WTC11 (cell line): ENCODE data around the gene SELENON. TPM values are rescaled to one million over a fixed set of nuclear protein-coding genes. Genes with fewer than 3 reads are reported as not detected.

Experiments used
- ATAC-seq: fragments of 200-7000 bp; cut with Tn5 transposase; 2 replicates; pipeline ENCODE4 v1.10.0; 2021; ENCODE audit warnings: mild to moderate bottlenecking, moderate library complexity
- CTCF ChIA-PET: fragments of 300-600 bp; sonication (Branson Sonifier 250); formaldehyde crosslinking; loops from one replicate; lab custom pipeline; 2021; ENCODE audit warnings: antibody characterized with exemption; lab: Charles Lee
- POLR2A ChIA-PET: fragments of 350-600 bp; sonication (Branson Sonifier 250); formaldehyde crosslinking; loops from one replicate; lab custom pipeline; 2021; ENCODE audit warnings: antibody characterized with exemption; lab: Charles Lee
- DNase-seq: peaks from one replicate; pipeline ENCODE4 v3.0.0; 2021; ENCODE audit warnings: low spot score
- H3K27ac Mint-ChIP-seq: 2 replicates; pipeline ENCODE4 v1.8.0; 2021; ENCODE audit warnings: mixed read lengths
- H3K27me3 Mint-ChIP-seq: 2 replicates; pipeline ENCODE4 v1.8.0; 2021; ENCODE audit warnings: low read depth, mild to moderate bottlenecking, moderate library complexity, mixed read lengths
- H3K36me3 Mint-ChIP-seq: 2 replicates; pipeline ENCODE4 v1.8.0; 2021; ENCODE audit warnings: mixed read lengths
- H3K4me1 Mint-ChIP-seq: 2 replicates; pipeline ENCODE4 v1.8.0; 2022; ENCODE audit warnings: mixed read lengths
- H3K4me3 Mint-ChIP-seq: 2 replicates; pipeline ENCODE4 v1.8.0; 2021; ENCODE audit warnings: mild to moderate bottlenecking, moderate library complexity, mixed read lengths
- H3K9me3 Mint-ChIP-seq: 2 replicates; pipeline ENCODE4 v1.8.0; 2021; ENCODE audit warnings: mixed read lengths
- CREB1 ChIP-seq: sonication (generic); formaldehyde crosslinking; IDR thresholded peaks from 2 replicates; pipeline ENCODE4 v1.8.0; 2023; ENCODE audit warnings: mild to moderate bottlenecking, missing genetic modification reagents
- ELF4 ChIP-seq: sonication (generic); formaldehyde crosslinking; IDR thresholded peaks from 2 replicates; pipeline ENCODE4 v1.8.1; 2022; ENCODE audit warnings: low read depth, mild to moderate bottlenecking, moderate library complexity, missing genetic modification reagents
- JAZF1 ChIP-seq: fragments of 250-450 bp; sonication (Bioruptor Pico); IDR thresholded peaks from 2 replicates; pipeline ENCODE4 v1.9.0; 2021; ENCODE audit warnings: moderate library complexity, mild to moderate bottlenecking, inconsistent platforms
- KAT7 ChIP-seq: sonication (generic); formaldehyde crosslinking; IDR thresholded peaks from 2 replicates; pipeline ENCODE4 v1.8.1; 2023; ENCODE audit warnings: missing genetic modification reagents, mild to moderate bottlenecking, borderline replicate concordance
- OVOL2 ChIP-seq: fragments of 250-450 bp; sonication (Bioruptor Pico); IDR thresholded peaks from 2 replicates; pipeline ENCODE4 v1.9.0; 2021; ENCODE audit warnings: mild to moderate bottlenecking, borderline replicate concordance
- RELA ChIP-seq: sonication (generic); formaldehyde crosslinking; IDR thresholded peaks from 2 replicates; pipeline ENCODE4 v1.8.1; 2022; ENCODE audit warnings: missing genetic modification reagents, mild to moderate bottlenecking, borderline replicate concordance
- SMAD4 ChIP-seq: sonication (generic); formaldehyde crosslinking; IDR thresholded peaks from 2 replicates; pipeline ENCODE4 v1.8.0; 2022; ENCODE audit warnings: mild to moderate bottlenecking, missing genetic modification reagents
- ZBTB21 ChIP-seq: sonication (generic); formaldehyde crosslinking; IDR thresholded peaks from 2 replicates; pipeline ENCODE4 v1.8.1; 2023; ENCODE audit warnings: mild to moderate bottlenecking, missing genetic modification reagents, borderline replicate concordance
- ZNF121 ChIP-seq: sonication (generic); formaldehyde crosslinking; IDR thresholded peaks from 2 replicates; pipeline ENCODE4 v1.8.0; 2023; ENCODE audit warnings: missing genetic modification reagents
- ZNF138 ChIP-seq: sonication (generic); formaldehyde crosslinking; conservative IDR thresholded peaks from 2 replicates; pipeline ENCODE4 v1.8.1; 2022; ENCODE audit warnings: mild to moderate bottlenecking, moderate library complexity, missing genetic modification reagents
- ZNF232 ChIP-seq: sonication (generic); formaldehyde crosslinking; IDR thresholded peaks from 2 replicates; pipeline ENCODE4 v1.8.0; 2022; ENCODE audit warnings: mild to moderate bottlenecking, missing genetic modification reagents
- ZNF317 ChIP-seq: sonication (generic); formaldehyde crosslinking; IDR thresholded peaks from 2 replicates; pipeline ENCODE4 v1.8.1; 2023; ENCODE audit warnings: low read depth, mild to moderate bottlenecking, moderate library complexity, missing genetic modification reagents, borderline replicate concordance
- total RNA-seq: library from RNA; stranded (reverse); gene quantifications from 3 replicates; pipeline ENCODE4 v1.2.3, GENCODE V29; 2021
- TF ChIP-seq, protein P1 (sequence below): sonication (generic); formaldehyde crosslinking; IDR thresholded peaks from 2 replicates; pipeline ENCODE4 v1.8.0; 2022; ENCODE audit warnings: mild to moderate bottlenecking, missing genetic modification reagents
- TF ChIP-seq, protein P2 (sequence below): sonication (generic); formaldehyde crosslinking; IDR thresholded peaks from 2 replicates; pipeline ENCODE4 v1.8.0; 2022; ENCODE audit warnings: missing genetic modification reagents
- TF ChIP-seq, protein P3 (sequence below): sonication (generic); formaldehyde crosslinking; IDR thresholded peaks from 2 replicates; pipeline ENCODE4 v1.8.1; 2023; ENCODE audit warnings: mild to moderate bottlenecking, missing genetic modification reagents
- TF ChIP-seq, protein P4 (sequence below): fragments of 250-450 bp; sonication (Bioruptor Pico); IDR thresholded peaks from 2 replicates; pipeline ENCODE4 v1.9.0; 2021; ENCODE audit warnings: mild to moderate bottlenecking
- TF ChIP-seq, protein P5 (sequence below): fragments of 250-450 bp; sonication (Bioruptor Pico); IDR thresholded peaks from 2 replicates; pipeline ENCODE4 v1.9.0; 2021; ENCODE audit warnings: mild to moderate bottlenecking, borderline replicate concordance
- TF ChIP-seq, protein P6 (sequence below): sonication (generic); formaldehyde crosslinking; IDR thresholded peaks from 2 replicates; pipeline ENCODE4 v1.8.1; 2023; ENCODE audit warnings: mild to moderate bottlenecking, missing genetic modification reagents, moderate library complexity
- TF ChIP-seq, protein P7 (sequence below): sonication (generic); formaldehyde crosslinking; IDR thresholded peaks from 2 replicates; pipeline ENCODE4 v1.8.1; 2023; ENCODE audit warnings: mild to moderate bottlenecking, missing genetic modification reagents, borderline replicate concordance

SELENON gene
- total RNA-seq, 1 experiment from 2014 or later: 80.2 TPM

DNA sequence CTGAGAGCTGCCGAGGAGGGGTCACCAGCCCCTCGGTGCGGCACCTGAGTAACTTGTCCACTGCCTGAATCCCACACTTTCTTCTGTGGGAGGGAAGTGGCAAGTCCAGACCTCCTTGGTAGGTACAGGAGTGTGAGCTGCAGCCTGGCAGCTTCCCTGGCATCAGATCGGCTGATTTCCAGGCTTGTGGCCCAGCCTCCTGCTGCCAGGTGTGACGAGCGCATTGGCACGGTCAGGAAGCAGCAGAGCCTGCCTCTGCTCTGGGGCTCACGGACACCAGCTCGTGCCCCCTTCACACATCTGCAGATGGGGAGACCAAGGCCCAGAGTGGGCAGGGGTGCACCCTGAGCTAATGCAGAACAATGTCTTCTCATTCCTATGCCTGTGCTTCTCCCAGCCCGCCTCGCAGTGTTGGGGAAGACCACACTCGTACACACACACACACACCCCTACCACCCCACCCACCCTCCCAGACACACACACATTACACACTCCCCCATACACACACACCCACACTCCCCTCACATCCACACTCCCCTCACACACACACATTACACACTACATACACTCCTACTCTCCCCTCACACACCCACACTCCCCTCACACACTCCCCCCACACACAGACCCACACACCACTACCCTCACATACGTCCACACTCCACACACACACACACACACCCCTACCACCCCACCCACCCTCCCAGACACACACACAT, 33.1 kb upstream of the SELENON start:
- CTCF ChIA-PET: interaction anchor here (1.4 to 1.5 kb wide), 2 partner anchors 41 to 44 kb away, joined by 4 to 5 read pairs; no protein-coding TSS in a partner anchor
- POLR2A ChIA-PET: no interaction called here
- no peaks in the 10 kb centered on the region for H3K27me3 Mint-ChIP-seq
- no peaks in the 10 kb centered on the region for H3K9me3 Mint-ChIP-seq
- no peaks in the 10 kb centered on the region for H3K36me3 Mint-ChIP-seq
- no peak overlapping the region for H3K27ac Mint-ChIP-seq
- ATAC-seq: no peak
- TF ChIP-seq KAT7 (CRISPR knock-in tag) (no peak), ZNF317 (CRISPR knock-in tag) (no peak), OVOL2 (CRISPR knock-in tag) (no peak), ZBTB21 (CRISPR knock-in tag) (no peak), ZNF121 (CRISPR knock-in tag) (no peak), ZNF232 (CRISPR knock-in tag) (no peak), JAZF1 (CRISPR knock-in tag) (no peak), RELA (no peak), ELF4 (CRISPR knock-in tag) (no peak), SMAD4 (CRISPR knock-in tag) (no peak), CREB1 (CRISPR knock-in tag) (no peak), ZNF138 (CRISPR knock-in tag) (no peak)
- TF ChIP-seq, protein P1, sequence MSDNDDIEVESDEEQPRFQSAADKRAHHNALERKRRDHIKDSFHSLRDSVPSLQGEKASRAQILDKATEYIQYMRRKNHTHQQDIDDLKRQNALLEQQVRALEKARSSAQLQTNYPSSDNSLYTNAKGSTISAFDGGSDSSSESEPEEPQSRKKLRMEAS (CRISPR knock-in tag): no peak
- TF ChIP-seq, protein P2, sequence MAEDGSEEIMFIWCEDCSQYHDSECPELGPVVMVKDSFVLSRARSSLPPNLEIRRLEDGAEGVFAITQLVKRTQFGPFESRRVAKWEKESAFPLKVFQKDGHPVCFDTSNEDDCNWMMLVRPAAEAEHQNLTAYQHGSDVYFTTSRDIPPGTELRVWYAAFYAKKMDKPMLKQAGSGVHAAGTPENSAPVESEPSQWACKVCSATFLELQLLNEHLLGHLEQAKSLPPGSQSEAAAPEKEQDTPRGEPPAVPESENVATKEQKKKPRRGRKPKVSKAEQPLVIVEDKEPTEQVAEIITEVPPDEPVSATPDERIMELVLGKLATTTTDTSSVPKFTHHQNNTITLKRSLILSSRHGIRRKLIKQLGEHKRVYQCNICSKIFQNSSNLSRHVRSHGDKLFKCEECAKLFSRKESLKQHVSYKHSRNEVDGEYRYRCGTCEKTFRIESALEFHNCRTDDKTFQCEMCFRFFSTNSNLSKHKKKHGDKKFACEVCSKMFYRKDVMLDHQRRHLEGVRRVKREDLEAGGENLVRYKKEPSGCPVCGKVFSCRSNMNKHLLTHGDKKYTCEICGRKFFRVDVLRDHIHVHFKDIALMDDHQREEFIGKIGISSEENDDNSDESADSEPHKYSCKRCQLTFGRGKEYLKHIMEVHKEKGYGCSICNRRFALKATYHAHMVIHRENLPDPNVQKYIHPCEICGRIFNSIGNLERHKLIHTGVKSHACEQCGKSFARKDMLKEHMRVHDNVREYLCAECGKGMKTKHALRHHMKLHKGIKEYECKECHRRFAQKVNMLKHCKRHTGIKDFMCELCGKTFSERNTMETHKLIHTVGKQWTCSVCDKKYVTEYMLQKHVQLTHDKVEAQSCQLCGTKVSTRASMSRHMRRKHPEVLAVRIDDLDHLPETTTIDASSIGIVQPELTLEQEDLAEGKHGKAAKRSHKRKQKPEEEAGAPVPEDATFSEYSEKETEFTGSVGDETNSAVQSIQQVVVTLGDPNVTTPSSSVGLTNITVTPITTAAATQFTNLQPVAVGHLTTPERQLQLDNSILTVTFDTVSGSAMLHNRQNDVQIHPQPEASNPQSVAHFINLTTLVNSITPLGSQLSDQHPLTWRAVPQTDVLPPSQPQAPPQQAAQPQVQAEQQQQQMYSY (CRISPR knock-in tag): no peak
- TF ChIP-seq, protein P3, sequence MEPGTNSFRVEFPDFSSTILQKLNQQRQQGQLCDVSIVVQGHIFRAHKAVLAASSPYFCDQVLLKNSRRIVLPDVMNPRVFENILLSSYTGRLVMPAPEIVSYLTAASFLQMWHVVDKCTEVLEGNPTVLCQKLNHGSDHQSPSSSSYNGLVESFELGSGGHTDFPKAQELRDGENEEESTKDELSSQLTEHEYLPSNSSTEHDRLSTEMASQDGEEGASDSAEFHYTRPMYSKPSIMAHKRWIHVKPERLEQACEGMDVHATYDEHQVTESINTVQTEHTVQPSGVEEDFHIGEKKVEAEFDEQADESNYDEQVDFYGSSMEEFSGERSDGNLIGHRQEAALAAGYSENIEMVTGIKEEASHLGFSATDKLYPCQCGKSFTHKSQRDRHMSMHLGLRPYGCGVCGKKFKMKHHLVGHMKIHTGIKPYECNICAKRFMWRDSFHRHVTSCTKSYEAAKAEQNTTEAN (CRISPR knock-in tag): no peak
- TF ChIP-seq, protein P4, sequence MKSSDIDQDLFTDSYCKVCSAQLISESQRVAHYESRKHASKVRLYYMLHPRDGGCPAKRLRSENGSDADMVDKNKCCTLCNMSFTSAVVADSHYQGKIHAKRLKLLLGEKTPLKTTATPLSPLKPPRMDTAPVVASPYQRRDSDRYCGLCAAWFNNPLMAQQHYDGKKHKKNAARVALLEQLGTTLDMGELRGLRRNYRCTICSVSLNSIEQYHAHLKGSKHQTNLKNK (CRISPR knock-in tag): no peak
- TF ChIP-seq, protein P5, sequence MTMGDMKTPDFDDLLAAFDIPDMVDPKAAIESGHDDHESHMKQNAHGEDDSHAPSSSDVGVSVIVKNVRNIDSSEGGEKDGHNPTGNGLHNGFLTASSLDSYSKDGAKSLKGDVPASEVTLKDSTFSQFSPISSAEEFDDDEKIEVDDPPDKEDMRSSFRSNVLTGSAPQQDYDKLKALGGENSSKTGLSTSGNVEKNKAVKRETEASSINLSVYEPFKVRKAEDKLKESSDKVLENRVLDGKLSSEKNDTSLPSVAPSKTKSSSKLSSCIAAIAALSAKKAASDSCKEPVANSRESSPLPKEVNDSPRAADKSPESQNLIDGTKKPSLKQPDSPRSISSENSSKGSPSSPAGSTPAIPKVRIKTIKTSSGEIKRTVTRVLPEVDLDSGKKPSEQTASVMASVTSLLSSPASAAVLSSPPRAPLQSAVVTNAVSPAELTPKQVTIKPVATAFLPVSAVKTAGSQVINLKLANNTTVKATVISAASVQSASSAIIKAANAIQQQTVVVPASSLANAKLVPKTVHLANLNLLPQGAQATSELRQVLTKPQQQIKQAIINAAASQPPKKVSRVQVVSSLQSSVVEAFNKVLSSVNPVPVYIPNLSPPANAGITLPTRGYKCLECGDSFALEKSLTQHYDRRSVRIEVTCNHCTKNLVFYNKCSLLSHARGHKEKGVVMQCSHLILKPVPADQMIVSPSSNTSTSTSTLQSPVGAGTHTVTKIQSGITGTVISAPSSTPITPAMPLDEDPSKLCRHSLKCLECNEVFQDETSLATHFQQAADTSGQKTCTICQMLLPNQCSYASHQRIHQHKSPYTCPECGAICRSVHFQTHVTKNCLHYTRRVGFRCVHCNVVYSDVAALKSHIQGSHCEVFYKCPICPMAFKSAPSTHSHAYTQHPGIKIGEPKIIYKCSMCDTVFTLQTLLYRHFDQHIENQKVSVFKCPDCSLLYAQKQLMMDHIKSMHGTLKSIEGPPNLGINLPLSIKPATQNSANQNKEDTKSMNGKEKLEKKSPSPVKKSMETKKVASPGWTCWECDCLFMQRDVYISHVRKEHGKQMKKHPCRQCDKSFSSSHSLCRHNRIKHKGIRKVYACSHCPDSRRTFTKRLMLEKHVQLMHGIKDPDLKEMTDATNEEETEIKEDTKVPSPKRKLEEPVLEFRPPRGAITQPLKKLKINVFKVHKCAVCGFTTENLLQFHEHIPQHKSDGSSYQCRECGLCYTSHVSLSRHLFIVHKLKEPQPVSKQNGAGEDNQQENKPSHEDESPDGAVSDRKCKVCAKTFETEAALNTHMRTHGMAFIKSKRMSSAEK (CRISPR knock-in tag): no peak
- TF ChIP-seq, protein P6, sequence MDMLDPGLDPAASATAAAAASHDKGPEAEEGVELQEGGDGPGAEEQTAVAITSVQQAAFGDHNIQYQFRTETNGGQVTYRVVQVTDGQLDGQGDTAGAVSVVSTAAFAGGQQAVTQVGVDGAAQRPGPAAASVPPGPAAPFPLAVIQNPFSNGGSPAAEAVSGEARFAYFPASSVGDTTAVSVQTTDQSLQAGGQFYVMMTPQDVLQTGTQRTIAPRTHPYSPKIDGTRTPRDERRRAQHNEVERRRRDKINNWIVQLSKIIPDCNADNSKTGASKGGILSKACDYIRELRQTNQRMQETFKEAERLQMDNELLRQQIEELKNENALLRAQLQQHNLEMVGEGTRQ (CRISPR knock-in tag): no peak
- TF ChIP-seq, protein P7, sequence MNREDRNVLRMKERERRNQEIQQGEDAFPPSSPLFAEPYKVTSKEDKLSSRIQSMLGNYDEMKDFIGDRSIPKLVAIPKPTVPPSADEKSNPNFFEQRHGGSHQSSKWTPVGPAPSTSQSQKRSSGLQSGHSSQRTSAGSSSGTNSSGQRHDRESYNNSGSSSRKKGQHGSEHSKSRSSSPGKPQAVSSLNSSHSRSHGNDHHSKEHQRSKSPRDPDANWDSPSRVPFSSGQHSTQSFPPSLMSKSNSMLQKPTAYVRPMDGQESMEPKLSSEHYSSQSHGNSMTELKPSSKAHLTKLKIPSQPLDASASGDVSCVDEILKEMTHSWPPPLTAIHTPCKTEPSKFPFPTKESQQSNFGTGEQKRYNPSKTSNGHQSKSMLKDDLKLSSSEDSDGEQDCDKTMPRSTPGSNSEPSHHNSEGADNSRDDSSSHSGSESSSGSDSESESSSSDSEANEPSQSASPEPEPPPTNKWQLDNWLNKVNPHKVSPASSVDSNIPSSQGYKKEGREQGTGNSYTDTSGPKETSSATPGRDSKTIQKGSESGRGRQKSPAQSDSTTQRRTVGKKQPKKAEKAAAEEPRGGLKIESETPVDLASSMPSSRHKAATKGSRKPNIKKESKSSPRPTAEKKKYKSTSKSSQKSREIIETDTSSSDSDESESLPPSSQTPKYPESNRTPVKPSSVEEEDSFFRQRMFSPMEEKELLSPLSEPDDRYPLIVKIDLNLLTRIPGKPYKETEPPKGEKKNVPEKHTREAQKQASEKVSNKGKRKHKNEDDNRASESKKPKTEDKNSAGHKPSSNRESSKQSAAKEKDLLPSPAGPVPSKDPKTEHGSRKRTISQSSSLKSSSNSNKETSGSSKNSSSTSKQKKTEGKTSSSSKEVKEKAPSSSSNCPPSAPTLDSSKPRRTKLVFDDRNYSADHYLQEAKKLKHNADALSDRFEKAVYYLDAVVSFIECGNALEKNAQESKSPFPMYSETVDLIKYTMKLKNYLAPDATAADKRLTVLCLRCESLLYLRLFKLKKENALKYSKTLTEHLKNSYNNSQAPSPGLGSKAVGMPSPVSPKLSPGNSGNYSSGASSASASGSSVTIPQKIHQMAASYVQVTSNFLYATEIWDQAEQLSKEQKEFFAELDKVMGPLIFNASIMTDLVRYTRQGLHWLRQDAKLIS (CRISPR knock-in tag): no peak
- TF ChIP-seq, all 79 proteins: peak for 0
- Mint-ChIP-seq H3K4me3 (no peak overlapping the region), H3K4me1 (peaks cover 23% of the 10 kb centered on the region)
- DNase-seq: no peak
